GM12892 (cell line): ENCODE results near the gene CXCL5.
"Not testable (repeated sequence)": the region's sequence is repeated elsewhere in the genome, so short reads cannot be mapped to it uniquely, and the experiment has no call there.

ENCODE experiments used
- POLR2A ChIP-seq: IDR thresholded peaks from 2 replicates; pipeline ENCODE4 v1.6.1; 2011; ENCODE audit warnings: low read depth, low read length, control low read depth
- POLR2AphosphoS5 ChIP-seq: IDR thresholded peaks from 2 replicates; pipeline ENCODE4 v1.6.1; 2011; ENCODE audit warnings: low read depth, low read length, control low read depth
- TAF1 ChIP-seq: IDR thresholded peaks from 2 replicates; pipeline ENCODE4 v1.6.1; 2011; ENCODE audit warnings: low read depth, mild to moderate bottlenecking, control low read depth, low read length, borderline replicate concordance

GRCh38 chr4:73950376-73950920, 48.0 kb downstream of the CXCL5 start:
- TF ChIP-seq POLR2A, TAF1, POLR2AphosphoS5: not testable (repeated sequence)
